ENCODE measurements around the gene NCR1.
"Not testable (repeated sequence)": the region's sequence is repeated elsewhere in the genome, so short reads cannot be mapped to it uniquely, and the experiment has no call there.

Gene NCR1

DNA sequence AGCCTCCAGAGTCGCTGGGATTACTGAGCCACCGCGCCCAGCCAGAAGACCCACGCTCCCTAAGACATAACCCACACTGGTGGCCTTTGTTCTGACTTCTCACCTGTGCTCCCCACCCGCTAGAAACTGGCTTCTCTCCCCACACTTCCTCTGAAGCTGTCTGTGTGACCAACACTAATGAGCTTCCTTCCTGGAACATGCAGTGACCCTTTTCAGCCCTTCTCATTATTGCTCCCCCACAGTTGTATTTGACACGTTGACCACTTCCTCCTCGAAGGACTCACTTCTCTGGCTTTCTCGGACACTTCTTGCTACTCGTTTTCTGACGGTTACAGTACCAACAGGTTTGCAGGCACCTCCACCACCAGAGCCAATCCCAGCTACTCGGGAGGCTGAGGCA lies 10.9 kb downstream of the NCR1 start:
- no peak for DNase-seq

DNA sequence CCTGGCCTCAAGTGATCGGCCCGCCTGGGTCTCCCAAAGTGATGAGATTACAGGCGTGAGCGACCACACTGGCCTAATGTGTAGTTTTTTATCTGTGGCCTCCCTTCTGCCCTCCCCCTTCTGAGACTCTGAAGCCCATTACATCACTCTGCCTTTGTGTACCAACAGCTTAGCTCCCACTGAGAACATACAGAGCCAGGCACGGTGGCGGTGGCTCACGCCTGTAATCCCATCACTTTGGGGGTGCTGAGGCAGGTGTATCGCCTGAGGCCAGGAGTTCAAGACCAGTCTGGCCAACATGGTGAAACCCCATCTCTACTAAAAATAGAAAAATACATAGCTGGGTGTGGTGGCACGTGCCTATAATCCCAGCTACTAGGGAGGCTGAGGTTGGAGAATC lies 12.6 kb downstream of the NCR1 start:
- DNase-seq = no peak

DNA sequence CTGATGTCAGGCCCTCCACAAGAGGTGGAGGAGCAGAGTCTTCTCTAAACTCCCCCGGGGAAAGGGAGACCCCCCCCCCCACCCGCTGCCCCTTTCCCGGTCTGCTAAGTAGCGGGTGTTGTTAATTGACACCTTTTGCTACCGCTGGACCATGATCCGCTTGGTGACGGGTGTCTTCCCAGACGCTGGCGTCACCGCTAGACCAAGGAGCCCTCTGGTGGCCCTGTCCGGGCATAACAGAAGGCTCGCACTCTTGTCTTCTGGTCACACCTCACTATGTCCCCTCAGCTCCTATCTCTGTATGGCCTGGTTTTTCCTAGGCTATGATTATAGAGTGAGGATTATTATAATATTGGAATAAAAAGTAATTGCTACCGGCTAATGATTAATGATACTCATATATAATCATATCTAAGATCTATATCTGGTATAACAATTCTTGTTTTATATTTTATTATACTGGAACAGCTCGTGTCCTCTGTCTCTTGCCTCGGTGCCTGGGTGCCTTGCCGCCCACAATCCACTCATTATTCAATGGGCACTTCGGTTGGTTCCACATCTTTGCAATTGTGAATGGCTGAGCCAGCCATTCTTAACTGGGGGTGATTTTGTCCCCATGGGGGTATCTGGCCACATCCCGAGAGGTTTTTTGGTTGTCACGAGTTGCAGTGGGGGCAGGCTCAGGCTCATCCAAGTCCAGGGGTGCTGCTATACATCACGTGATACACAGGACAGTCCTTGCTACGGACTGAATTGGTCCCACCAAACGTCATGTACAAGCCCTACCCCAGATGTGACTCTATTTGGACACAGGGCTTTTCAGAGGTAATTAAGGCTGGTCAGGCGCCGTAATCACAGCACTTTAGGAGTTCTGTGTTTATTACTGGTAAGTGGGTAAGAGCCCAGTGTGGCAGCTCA lies 14.0 kb downstream of the NCR1 start:
- DNase-seq = not testable (repeated sequence)

DNA sequence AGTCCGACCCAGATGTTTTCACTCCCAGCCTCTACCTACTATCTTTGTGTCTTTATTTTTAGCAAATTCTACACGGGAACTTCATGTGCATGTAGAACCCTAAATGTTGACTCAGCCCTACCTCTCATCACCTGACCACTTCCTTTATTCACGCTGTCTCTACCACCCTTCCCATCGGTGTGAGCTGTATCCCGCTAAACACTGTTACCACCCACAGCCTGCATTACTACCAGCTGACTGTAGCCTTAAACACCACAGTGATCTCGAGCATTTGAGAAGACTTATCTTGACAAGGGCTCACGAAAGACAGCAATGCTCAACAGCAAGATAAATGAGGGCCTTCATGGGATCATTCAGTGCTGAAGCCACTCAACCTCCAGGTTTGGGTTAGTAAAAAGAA lies 15.1 kb downstream of the NCR1 start:
- DNase-seq = no peak

DNA sequence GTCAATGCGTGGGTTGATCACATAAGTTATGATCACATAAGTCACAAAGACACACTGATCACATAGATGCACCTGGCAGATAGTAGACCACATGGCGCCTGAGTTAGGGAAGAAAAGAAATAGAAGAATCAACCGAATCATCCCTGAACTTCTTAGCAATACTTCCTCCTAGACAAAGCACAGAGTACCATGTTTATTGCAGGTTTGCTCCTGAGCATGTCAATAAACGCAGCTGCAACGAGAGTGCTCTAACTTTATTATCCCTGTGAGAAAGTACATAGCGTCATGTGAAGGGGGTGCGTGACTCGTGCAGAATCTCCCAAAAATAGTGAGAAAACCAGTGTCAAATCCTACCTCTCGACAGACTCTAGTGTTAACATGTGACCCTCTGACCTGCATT lies 17.3 kb downstream of the NCR1 start:
- no peak for DNase-seq

DNA sequence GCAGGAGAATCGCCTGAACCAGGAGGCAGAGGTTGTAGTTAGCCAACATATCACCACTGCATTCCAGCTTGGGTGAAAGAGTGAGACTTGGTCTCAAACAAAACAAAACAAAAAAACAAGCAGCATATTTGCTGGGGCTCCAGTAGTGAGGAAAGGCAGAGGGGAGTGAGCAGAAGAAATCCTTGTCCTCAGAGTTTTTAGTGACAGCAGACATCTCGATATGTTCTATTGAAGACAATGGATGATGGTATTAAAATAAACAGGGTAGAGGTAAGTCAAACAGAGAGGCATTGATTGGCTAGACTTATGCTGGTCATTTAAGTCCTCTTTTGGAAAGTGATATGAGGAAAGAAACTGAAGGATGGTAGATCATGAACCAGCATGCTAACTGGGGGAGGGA lies 22.4 kb downstream of the NCR1 start:
- DNase-seq = no peak

DNA sequence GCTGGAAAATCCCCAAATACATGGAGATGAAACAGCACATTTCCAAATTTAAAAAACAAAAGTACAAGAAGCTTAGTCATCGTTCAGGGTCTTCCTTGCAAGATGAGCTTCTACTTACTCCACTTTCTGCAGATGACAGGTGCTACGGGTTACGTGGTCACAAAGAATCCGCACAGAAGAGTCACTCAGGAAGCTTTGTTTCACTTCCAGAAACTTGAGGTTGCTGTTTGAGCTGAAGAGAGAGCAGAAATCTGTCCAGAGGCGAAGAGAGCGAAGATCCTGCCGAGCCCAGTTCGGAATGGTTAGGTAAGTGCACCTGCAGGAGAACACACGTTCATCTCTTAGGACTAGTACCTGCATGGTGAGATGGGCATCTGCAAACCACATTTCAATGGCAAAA lies 32.0 kb downstream of the NCR1 start:
- no peak for DNase-seq

DNA sequence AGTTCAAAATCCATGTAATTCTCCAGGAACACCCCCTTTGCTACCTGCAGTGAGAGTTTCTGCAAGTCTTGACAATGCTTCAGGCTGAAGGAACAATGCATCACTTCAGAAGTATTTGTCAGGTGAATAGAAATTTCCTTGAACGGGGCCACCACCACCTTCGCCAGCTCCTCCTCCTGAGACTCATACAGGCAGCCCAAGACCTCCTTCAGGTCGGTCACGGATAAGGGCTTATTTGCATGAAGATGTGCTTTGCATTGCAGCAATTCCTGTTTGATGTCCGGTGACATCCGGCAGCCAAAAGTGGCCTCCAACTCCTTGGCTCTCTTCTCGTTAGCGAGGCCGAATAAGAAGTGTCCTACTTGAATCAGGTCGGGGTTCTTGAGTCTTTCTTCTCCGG lies 33.0 kb downstream of the NCR1 start:
- no peak for DNase-seq

DNA sequence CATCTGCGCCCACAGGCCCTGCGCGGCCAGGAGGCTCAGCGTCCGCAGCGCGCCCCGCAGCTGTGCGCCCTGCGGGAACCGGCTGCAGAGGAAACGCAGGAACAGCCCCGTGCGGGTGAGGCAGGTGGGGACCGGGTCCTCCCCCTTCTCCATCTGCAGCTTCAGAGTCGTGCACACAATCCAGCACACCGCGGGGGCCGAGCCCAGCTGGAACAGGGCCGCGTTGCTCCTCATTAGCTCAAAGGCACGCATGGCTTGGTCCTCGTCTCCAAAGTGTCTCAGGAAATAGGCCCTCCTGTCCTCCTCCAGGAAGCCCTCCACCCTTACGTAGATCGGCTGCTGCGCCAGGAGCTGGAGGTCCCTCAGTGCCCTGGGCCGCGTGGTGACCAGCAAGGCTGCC lies 33.6 kb downstream of the NCR1 start:
- not testable (repeated sequence) for DNase-seq

DNA sequence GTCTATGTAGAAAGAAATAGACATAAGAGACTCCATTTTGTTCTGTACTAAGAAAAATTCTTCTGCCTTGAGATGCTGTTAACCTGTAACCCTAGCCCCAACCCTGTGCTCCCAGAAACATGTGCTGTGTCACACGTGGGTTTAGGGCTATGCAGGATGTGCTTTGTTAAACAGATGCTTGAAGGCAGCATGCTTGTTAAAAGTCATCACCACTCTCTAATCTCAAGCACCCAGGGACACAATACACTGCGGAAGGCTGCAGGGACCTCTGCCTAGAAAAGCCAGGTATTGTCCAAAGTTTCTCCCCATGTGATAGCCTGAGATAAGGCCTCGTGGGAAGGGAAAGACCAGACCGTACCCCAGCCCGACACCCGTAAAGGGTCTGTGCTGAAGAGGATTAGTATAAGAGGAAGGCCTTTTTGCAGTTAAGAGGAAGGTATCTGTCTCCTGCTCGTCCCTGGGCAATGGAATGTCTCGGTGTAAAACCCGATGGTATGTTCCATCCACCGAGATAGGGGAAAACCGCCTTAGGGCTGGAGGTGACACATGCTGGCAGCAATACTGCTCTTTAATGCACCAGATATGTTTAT lies 37.9 kb downstream of the NCR1 start:
- not testable (repeated sequence) for DNase-seq

DNA sequence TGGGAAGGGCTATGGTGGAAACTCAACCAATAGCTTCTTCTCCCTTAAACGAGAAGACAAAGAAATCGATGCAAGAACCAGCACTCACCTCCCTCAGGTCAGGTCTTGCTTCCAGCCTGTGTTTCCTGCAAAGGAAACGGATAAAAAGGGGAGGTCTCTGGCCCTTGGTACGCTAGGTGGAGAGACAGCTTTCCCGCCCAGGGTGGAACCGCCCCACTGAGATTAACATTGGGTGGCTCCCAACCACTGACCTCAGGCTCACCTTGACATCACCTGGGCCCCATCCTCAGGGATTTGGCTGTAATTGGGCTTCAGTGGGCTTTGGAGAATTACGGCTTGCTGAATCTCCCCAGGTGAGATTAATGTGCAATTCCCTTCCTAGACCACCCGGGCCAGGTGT lies 41.4 kb downstream of the NCR1 start, which contains the start of gene NLRP7:
TSS of gene NLRP7 (minus strand) at position 150 of the 400 bp plus-strand sequence.
- no peak for DNase-seq

DNA sequence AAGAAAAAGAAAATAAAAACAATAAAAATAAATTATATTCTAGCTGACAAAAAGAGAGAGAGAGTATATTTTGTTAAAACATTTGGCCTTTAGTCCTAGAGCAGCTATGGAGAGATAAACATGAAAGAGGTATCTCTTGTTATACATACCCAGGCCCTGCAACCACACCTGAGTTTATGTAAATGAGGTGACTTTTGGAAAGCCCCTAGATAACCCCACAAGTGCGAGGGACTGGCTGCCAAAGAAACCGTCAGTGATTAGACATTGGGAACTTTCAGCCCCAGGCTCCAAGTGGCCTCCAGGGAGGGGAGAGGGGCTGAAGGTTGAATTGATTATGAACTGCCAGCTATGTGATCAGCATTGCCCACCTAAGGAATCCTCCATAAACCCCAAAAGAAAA lies 43.5 kb downstream of the NCR1 start:
- DNase-seq = no peak

DNA sequence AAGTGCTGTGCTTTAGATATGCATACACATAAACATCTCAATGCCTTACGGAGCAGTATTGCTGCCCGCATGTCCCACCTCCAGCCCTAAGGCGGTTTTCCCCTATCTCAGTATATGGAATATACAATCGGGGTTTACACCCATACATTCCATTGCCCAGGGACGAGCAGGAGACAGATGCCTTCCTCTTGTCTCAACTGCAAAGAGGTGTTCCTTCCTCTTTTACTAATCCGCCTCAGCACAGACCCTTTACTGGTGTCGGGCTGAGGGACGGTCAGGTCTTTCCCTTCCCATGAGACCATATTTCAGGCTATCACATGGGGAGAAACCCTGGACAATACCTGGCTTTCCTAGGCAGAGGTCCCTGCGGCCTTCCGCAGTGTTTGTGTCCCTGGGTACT lies 44.6 kb downstream of the NCR1 start:
- not testable (repeated sequence) for DNase-seq

DNA sequence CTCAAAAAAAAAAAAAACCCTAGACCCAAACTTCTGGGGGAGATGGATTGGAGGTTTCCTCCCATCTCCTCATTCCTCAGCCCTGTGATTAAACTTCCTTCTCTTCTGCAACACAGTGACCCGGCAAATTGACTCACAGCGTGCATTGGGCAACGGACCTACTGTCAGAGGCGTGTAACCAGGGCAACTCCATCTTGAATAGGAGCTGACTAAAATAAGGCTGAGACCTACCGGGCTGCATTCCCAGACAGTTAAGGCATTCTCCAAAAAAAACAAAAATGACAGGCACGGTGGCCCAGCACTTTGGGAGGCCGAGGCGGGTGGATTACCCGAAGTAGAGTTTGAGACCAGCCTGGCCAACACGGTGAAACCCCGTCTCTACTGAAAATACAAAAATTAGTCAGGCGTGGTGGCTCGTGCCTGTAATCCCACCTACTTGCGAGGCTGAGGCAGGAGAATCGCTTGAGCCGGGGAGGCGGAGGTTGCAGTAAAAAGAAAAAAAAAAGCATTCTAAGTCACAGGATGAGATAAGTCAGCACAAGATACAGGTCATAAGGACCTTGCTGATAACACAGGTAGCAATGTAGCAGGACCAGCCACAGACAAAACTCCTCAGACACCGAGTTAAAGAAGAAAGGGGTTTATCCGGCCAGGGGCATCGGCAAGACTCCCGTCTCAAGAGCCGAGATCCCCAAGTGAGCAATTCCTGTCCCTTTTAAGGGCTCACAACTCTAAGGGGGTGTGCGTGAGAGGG lies 46.8 kb downstream of the NCR1 start:
- no peak for DNase-seq

DNA sequence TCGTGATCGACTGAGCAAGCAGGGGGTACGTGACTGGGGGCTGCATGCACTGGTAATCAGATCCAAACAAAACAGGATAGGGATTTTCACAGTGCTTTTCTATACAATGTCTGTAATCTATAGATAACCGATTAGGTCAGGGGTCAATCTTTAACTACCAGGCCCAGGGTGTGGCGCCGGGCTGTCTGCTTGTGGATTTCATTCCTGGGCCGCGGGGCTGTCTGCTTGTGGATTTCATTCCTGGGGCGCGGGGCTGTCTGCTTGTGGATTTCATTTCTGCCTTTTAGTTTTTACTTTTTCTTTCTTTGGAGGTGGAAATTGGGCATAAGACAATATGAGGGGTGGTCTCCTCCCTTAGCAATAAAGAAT lies 47.4 kb downstream of the NCR1 start:
- DNase-seq = not testable (repeated sequence)

DNA sequence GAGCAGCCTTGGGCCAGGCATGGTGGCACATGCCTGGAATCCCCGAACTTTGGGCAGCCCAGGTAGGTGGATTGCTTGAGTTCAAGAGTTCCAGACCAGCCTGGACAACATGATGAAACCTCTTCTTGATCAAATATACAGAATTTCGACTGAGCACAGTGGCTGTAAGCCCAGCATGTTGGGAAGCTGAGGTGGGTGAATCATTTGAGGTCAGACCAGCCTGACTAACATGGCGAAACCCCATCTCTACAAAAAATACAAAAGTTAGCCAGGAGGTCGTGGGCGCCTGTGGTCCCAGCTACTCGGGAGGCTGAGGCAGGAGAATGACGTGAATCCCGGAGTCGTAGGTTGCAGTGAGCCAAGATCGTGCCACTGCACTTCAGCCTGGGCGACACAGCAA lies 49.4 kb downstream of the NCR1 start:
- DNase-seq = no peak

DNA sequence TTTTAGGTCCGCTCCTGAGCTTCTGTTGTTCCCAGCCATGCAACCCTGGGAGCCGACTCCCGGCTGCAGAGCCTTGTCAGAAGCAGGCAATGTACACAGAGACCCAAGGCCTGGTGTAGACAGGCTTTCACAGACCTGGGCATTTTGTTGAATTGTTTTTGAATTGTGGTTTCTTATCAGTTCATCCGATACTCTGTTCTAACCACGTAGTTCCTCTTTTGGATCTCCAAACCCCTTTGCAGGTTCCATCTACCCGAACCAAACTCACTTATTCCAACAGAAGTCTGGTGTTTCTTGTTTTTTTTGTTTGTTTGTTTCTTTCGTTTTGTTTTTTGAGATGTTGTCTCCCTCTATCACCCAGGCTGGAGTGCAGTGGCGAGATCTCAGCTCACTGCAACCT lies 53.9 kb downstream of the NCR1 start:
- no peak for DNase-seq

Data from NCI-H524 treated with DMSO at 0.1 percent for 48 hours (cell line).